HG02885 (cell line): ENCODE measurements around the gene RAG2.
"Not testable (repeated sequence)": the region's sequence is repeated elsewhere in the genome, so short reads cannot be mapped to it uniquely, and the experiment has no call there.

Experiments used
- ATAC-seq: cut with Tn5 transposase; IDR thresholded peaks from one replicate; pipeline ENCODE4 v1.9.1; 2021; ENCODE audit warnings: mild to moderate bottlenecking; ENCODE audit not compliant: unreplicated experiment, poor library complexity

The RAG2 gene

DNA sequence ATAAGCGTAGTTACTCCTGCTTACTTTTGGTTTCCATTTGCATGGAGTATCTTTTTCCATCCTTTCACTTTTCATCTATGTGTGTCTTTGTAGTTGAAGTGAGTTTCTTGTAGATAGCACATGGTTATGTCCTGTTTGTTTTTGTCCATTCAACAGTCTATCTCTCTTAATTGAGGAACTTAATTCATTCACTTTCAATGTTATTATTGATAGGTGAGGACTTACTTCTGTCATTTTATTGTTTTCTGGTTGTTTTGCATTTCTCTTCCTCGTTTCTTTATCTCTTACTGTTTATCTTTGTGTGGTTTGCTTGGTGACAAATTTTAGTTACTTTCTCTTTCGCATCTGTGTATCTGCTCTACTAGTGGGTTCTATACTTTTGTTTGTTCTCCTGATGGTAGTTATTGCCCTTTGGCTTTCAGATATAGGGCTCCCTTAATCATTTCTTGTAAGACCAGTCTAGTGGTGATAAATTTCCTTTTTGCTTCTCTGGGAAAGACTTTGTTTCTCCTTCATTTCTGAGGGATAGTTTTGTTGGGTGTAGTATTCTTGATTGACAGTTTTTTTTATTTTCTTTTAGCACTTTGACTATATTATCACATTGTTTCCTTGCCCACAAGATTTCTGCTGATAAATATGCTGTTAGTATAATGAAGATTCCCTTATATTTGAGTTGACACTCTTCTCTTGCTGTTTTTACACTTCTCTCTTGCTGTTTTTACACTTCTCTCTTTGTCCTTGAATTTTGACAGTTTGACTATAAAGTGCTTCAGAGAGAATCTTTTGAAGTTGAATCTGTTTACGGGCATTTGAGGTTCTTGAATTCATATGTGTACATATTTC lies 39.2 kb downstream of the RAG2 start:
- peak; percentile 98 for ATAC-seq

DNA sequence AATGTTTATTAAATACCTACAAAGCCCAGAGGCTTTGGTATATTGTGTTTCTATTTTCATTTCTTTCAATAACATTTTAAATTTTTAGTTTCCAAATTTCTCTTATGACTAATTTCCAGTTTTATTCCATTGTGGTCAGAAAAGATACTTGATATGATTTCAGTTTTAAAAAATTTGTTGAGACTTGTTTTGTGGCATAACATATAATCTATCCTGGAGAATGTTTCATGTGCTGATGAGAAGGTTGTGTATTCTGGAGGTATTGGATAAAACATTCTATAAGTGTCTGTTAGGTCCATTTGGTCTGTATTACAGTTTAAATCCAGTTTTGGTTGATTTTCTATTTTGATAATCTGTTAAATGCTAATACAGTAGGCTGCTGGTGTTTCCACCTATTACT lies 40.0 kb downstream of the RAG2 start:
- ATAC-seq, result no peak

DNA sequence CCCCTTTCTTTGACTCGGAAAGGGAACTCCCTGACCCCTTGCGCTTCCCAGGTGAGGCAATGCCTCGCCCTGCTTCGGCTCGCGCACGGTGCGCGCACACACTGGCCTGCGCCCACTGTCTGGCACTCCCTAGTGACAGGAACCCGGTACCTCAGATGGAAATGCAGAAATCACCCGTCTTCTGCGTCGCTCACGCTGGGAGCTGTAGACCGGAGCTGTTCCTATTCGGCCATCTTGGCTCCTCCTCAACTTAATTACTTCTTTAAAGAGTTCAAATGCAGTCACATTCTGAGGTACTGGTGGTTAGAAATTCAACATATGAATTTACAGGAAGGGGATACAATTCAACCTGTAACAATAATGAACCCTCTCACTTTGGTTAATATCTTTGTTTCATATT lies 40.6 kb downstream of the RAG2 start:
- not testable (repeated sequence) for ATAC-seq

DNA sequence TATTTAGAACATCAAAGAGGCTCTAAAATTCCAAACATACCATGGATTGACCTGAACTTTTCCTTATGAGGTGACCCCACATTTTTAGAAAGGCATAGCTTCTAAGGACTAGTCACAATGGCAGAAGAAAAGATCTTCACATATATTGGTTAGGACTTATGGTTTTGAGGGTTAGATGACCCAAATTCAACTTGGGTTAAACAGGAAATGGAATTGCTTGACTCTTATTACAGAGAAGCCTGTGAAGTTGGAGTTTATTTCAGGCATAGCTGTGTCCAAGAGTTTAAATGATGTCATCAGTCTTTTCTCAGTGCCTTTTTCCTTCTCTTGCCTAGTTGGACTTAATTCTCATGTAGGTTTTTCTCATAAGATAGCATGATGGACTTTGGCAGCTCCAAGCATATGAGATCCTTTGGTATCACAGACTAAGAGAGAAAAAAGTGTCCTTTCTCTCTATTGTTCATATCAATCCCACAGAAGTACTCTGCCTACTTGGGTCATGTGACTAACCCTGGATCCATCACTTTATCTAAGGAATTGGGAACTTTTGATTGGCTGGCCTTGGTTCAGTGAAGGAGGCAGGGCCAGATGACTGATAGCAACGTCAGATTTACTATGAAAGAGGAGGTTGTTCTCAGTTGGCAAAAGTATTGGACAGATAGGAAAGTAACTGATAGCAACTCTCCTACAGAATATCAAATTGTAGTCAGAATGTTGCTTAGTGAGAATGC lies 47.5 kb downstream of the RAG2 start:
- no peak for ATAC-seq
